Adipocyte (in vitro differentiated cells): ENCODE results near the gene MARCHF9.
A peak's percentile ranks its signal among the peaks of the same experiment; 100 is the strongest.
"Not testable (repeated sequence)": the region's sequence is repeated elsewhere in the genome, so short reads cannot be mapped to it uniquely, and the experiment has no call there.

Source experiments
- DNase-seq: peaks from one replicate; pipeline ENCODE4 v3.0.0-alpha.2; 2015; ENCODE audit warnings: low read depth
- H3K27me3 ChIP-seq: replicated peaks from 2 replicates; pipeline ENCODE4 v1.7.0; 2013; ENCODE audit warnings: mild to moderate bottlenecking, low read length, moderate library complexity; ENCODE audit not compliant: control insufficient read depth, insufficient read depth
- H3K36me3 ChIP-seq: 2 replicates; pipeline ENCODE4 v1.7.0; 2013; ENCODE audit warnings: low read length, mild to moderate bottlenecking, moderate library complexity; ENCODE audit not compliant: control insufficient read depth, insufficient read depth, severe bottlenecking
- H3K4me1 ChIP-seq: 2 replicates; pipeline ENCODE4 v1.7.0; 2013; ENCODE audit warnings: mild to moderate bottlenecking, low read length, moderate library complexity; ENCODE audit not compliant: control insufficient read depth, insufficient read depth
- H3K4me3 ChIP-seq: 2 replicates; pipeline ENCODE4 v1.7.0; 2013; ENCODE audit warnings: mild to moderate bottlenecking, low read length, moderate library complexity
- H3K9ac ChIP-seq: 2 replicates; pipeline ENCODE4 v1.7.0; 2013; ENCODE audit warnings: mild to moderate bottlenecking, low read length, moderate library complexity
- H3K9me3 ChIP-seq: 2 replicates; pipeline ENCODE4 v1.7.0; 2013; ENCODE audit warnings: mild to moderate bottlenecking, low read length, moderate library complexity; ENCODE audit not compliant: control insufficient read depth

Gene MARCHF9

DNA sequence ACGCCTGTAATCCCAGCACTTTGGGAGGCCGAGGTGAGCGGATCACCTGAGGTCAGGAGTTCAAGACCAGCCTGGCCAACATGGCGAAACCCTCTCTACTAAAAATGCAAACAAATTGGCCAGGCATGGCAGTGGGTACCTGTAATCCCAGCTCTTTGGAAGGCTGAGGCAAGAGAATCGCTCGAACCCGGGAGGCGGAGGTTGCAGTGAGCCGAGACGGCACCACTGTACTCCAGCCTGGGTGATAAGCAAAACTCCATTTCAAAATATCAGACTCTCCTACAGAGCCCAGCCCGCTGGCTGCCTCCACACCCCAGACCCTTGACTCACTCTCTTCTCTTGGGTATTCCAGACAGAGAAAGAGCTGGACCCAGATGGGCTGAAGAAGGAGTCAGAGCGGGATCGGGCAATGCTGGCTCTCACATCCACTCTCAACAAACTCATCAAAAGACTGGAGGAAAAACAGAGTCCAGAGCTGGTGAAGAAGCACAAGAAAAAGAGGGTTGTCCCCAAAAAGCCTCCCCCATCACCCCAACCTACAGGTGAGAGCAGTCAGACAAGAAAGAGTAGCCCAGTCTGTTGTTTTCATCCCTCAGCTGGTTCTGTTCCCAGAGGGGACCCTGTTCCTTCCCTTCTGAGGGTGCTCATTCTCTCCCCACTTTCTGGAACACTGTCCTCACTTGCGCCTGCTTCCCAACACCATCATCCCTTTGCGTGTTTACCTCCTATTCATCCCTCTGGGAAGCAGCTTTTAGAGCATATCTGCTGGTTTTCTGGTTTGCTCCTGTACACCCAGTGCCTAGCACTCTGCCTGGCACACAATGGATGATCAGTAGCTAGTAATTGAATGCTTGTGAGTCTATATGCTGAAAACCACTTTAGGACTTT, 36.0 kb upstream of the MARCHF9 start:
- H3K9me3 ChIP-seq = no peaks in the 10 kb centered on the region
- no peak for DNase-seq
- H3K36me3 ChIP-seq = peaks cover 63% of the 10 kb centered on the region
- no peak overlapping the region for H3K4me3 ChIP-seq
- H3K4me1 ChIP-seq = no peaks in the 10 kb centered on the region
- H3K9ac ChIP-seq = no peak overlapping the region
- no peaks in the 10 kb centered on the region for H3K27me3 ChIP-seq

DNA sequence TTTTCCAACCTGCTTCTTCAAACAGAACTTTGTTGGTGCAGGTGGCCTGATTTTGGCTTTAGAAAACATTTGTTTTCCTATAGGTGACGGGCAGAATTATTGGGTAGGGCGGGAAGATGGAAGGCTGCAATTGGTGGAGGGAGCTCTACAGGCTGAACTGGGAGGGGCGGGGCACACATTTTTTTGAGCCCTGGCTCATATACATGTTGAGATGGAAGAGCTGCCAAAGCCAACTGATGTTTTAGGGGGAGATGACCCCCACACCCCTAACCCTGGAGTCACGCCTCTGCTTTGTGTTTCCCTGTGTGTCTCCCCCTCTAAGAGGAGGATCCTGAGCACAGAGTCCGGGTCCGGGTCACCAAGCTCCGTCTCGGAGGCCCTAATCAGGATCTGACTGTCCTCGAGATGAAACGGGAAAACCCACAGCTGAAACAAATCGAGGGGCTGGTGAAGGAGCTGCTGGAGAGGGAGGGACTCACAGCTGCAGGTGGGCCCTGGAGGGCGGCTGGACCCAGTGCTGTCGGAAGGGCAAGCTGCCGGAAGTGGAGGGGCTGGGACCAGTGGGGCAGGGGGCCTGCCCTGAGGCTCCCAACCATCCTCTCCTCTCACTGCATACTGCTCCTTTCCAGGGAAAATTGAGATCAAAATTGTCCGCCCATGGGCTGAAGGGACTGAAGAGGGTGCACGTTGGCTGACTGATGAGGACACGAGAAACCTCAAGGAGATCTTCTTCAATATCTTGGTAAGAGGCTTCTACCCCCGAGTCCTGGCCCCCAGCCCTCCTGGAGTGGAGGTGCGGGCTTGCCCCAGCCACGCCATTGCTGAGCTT, 34.9 kb upstream of the MARCHF9 start:
- DNase-seq = no peak
- Histone ChIP-seq H3K9me3 (no peaks in the 10 kb centered on the region), H3K4me3 (no peak overlapping the region), H3K27me3 (no peaks in the 10 kb centered on the region), H3K9ac (no peak overlapping the region), H3K36me3 (peaks cover 63% of the 10 kb centered on the region), H3K4me1 (no peaks in the 10 kb centered on the region)

DNA sequence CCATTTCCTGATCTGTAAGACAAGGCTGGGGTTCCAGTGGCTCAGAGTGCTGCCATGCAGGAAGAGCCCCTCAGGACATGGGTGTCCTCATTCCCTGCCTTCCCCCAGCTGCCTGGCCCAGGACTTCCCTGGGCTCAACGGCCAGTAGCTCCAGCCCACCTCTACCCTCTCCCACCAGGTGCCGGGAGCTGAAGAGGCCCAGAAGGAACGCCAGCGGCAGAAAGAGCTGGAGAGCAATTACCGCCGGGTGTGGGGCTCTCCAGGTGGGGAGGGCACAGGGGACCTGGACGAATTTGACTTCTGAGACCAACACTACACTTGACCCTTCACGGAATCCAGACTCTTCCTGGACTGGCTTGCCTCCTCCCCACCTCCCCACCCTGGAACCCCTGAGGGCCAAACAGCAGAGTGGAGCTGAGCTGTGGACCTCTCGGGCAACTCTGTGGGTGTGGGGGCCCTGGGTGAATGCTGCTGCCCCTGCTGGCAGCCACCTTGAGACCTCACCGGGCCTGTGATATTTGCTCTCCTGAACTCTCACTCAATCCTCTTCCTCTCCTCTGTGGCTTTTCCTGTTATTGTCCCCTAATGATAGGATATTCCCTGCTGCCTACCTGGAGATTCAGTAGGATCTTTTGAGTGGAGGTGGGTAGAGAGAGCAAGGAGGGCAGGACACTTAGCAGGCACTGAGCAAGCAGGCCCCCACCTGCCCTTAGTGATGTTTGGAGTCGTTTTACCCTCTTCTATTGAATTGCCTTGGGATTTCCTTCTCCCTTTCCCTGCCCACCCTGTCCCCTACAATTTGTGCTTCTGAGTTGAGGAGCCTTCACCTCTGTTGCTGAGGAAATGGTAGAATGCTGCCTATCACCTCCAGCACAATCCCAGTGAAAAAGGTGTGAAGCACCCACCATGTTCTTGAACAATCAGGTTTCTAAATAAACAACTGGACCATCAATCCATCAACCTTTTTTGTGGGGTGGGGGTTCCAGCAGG, 34.0 kb upstream of the MARCHF9 start:
- H3K36me3 ChIP-seq = peaks cover 56% of the 10 kb centered on the region
- no peak for DNase-seq
- H3K4me1 ChIP-seq = peaks cover 2% of the 10 kb centered on the region
- H3K27me3 ChIP-seq = no peaks in the 10 kb centered on the region
- no peak overlapping the region for H3K9ac ChIP-seq
- H3K9me3 ChIP-seq = no peaks in the 10 kb centered on the region
- H3K4me3 ChIP-seq = no peak overlapping the region

DNA sequence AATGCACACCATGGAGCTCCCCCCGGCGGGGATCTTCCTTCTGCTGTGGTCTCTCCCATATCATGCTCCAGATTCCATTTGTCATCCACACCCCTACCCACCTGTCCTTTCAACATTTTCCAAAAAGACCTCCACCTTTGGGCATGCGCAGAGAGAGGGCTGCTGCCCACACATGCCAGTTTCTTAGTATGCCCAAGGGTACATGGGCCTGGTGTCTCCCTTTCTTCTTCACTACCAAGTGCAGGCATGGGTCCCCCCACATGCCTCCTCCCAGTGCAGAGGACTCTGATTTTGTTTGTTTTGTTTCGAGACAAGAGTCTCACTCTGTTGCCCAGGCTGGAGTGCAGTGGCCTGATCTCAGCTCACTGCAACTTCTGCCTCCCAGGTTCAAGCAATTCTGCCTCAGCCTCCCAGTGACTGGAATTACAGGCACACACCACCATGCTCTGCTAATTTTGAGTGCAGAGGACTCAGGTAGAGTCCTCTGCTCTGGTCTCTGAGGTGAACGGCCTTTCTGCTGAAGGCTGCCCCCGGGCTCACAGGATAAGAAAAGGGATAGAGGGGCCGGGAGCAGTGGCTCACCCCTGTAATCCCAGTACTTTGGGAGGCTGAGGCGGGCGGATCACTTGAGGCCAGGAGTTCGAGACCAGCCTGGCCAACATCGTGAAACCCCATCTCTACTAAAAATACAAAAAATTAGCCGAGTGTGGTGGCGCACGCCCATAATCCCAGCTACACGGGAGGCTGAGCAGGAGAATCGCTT, 32.9 kb upstream of the MARCHF9 start:
- not testable (repeated sequence) for DNase-seq, H3K9me3 ChIP-seq, H3K4me1 ChIP-seq, H3K4me3 ChIP-seq, H3K9ac ChIP-seq, H3K27me3 ChIP-seq
- H3K36me3 ChIP-seq = peaks cover 45% of the 10 kb centered on the region

DNA sequence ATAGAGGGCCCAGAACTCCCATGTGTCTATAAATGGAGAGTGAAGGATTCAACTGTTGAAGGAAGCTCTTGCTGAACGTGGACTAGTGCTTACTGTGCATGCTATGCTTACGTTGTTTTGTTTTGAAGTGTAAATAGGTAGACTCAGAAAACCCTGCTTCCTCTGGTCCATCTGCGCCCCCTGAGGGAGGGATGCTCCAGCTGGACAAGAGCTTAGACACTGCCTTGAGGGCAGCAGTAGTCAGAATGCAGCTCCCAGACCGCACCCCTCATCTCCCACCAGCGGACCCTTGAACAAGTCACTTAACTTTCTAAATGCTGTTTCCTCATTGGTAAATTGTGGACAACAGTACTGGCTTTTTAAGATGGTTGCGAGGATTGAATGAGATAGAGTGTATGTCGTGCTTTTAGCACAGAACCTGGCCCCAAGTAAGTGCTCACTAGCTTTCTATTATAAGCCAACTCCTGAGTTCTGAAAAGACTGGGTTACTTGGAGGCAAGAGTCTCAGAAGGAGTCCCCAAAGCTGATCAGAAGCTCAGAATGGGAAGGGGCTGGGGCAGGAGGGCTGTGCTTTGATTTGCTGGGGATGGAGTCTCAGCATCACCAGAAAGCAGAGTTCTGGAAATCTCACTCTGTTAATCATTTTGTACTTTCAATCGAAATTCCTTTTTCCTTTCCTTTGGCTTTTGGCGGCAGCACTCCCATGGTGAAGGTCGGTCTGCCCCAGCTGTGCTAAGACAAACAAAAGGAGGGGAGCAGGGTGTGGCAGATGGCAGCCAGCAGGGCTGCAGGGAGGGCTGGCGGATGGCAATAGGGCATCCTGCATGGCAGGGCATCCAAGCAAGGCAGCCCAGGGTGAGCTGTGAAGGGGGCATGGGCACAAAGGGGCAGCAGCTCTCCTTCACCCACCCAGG, 31.9 kb upstream of the MARCHF9 start:
- Histone ChIP-seq H3K27me3 (no peaks in the 10 kb centered on the region), H3K9me3 (no peaks in the 10 kb centered on the region), H3K9ac (no peak overlapping the region), H3K4me3 (no peak overlapping the region), H3K36me3 (peaks cover 38% of the 10 kb centered on the region), H3K4me1 (peaks cover 6% of the 10 kb centered on the region)
- no peak for DNase-seq

DNA sequence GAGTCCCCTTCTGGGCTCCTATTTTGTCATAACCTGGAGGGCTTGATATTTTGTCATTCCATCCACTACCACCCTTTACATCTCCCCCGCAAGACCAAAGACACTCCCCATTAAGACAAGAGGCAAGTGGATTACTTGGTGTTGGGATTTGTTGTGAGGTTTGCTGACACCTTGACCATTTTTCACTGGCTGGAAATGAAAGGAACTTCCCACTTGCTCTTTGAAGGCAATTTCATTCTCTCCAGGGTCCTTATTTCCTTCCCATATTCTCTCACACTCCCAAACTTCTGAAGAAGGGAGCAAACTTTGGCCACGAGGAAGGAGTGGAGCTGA, 31.3 kb upstream of the MARCHF9 start:
- Histone ChIP-seq H3K27me3 (no peaks in the 10 kb centered on the region), H3K9me3 (no peaks in the 10 kb centered on the region), H3K36me3 (peaks cover 32% of the 10 kb centered on the region), H3K9ac (no peak overlapping the region), H3K4me3 (no peak overlapping the region), H3K4me1 (peaks cover 6% of the 10 kb centered on the region)
- DNase-seq = no peak

DNA sequence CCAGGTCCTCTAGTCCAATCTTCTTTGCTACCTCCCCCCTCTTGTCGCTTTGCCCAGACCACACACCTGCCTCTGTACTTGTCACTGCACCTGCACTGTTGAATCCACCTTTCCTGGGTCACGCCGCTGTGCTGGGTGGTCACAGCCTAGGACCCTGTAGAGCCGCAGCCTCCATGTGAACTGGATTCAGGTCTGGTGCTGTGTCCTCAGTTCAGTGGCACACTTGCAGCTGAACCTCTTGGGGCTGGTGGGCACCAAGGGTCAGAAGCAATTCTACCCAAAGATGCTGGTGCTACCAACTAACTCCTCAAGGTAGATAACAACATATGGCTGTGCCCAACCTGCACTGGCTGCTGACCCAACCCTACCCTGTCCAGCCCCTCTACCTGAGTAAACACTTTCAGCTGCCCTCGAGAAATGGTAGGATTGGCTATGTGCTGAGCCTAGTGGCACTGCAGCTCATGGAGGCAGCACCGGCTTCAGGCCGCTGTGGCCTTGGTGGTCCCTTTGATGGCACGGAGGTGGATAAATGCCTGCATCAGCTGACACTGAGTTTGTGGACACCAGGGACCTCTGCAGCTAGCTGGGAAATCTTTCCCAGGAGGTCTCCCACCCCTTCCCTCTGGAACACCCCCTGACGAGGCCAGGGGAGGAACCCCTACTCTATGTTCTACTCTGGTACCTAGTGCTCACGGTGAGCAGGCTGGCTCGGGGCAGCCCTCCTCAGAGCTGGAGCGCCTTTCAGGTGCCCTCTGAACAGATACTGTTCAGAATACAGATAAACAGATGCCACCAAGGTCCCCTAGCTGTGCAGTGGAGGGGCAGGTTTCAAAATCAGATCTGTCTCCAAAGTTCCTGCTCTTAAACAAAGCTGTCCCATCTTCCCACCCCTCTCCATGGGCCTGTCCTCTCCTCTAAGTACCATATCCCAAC, 30.6 kb upstream of the MARCHF9 start:
- DNase-seq = no peak
- Histone ChIP-seq H3K9me3 (no peaks in the 10 kb centered on the region), H3K36me3 (peaks cover 25% of the 10 kb centered on the region), H3K9ac (no peak overlapping the region), H3K4me1 (peaks cover 6% of the 10 kb centered on the region), H3K27me3 (no peaks in the 10 kb centered on the region), H3K4me3 (no peak overlapping the region)

DNA sequence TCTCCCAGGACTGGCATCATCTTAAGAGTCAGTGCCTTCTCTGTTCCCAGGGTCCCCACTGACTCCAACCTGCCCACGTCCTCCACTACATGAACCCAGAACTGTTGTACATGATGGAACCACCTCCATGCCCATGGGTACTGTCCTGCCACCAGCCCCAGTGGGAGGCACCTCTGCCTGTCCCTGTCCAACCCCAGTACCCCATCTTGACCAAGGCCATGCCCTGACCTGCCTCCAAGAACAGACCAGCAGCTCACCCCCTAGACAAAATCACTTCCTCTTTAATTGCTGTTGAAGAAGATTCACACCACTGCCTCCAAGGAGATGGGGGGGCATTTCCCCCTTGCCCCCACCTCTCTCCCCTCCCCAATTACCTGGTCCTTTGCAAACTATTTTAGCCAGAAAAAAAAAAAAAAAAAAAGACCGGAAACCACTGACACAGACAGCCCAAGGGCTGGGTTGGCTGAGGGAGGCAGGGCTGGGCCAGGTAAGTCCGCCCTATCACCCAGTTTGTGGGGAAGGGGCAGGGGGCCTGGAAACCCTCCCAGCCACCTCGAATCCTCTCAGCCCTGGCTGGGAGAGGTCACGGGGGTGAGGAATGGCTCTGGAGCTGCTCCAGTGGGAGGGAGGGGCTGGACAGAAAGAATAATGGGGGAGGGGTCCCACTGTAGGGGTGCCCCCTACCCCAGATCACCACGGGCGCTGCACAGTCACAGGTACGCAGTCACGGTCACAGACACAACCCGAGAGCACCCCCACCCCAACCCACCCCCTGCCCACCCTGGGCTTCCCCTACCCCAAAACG, 29.8 kb upstream of the MARCHF9 start:
- Histone ChIP-seq H3K9me3 (no peaks in the 10 kb centered on the region), H3K4me1 (peaks cover 6% of the 10 kb centered on the region), H3K4me3 (no peak overlapping the region), H3K36me3 (peaks cover 17% of the 10 kb centered on the region), H3K27me3 (no peaks in the 10 kb centered on the region), H3K9ac (no peak overlapping the region)
- no peak for DNase-seq

DNA sequence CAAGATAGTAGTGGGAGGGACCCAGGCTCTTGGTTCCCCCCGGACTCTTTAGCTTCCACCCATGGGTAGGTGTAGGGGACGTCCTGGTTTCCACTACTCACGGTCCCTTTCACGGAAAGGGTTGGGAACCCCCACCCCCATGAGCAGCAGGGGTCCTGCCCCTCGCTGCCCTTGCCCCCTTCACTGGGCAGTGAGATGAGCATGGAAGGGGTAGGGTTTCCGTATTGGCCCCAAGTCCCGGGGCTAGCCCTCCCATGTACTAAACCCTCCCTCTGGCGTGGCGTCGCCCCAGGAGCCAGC, 29.1 kb upstream of the MARCHF9 start:
- peaks cover 10% of the 10 kb centered on the region for H3K36me3 ChIP-seq
- peaks cover 6% of the 10 kb centered on the region for H3K4me1 ChIP-seq
- no peaks in the 10 kb centered on the region for H3K9me3 ChIP-seq
- H3K9ac ChIP-seq = peak overlapping the region; percentile 90
- H3K27me3 ChIP-seq = peaks cover 5% of the 10 kb centered on the region
- H3K4me3 ChIP-seq = peak overlapping the region; percentile 88
- DNase-seq = no peak
